GM12875 (cell line): ENCODE results near the gene PLEKHA6.

Experiments
- H3K4me3 ChIP-seq: one replicate; pipeline ENCODE4 v1.5.1; 2011; ENCODE audit warnings: low read depth, low read length, control low read depth
- CTCF ChIP-seq: IDR thresholded peaks from 2 replicates; pipeline ENCODE4 v1.5.1; 2011; ENCODE audit warnings: low read depth, mild to moderate bottlenecking, control low read depth, inconsistent platforms, low read length, moderate library complexity, borderline replicate concordance; ENCODE audit not compliant: insufficient read depth

Gene PLEKHA6

GRCh38 chr1:204405988-204406387 lies 46.3 kb upstream of the PLEKHA6 start:
- no peak for TF ChIP-seq CTCF
- H3K4me3 ChIP-seq, result no peak overlapping the region

- TF ChIP-seq CTCF, result no peak
- no peak overlapping the region for H3K4me3 ChIP-seq
These were observed 44.9 kb upstream of the PLEKHA6 start for GRCh38 chr1:204404629-204405028.

- no peak for TF ChIP-seq CTCF
- no peak overlapping the region for H3K4me3 ChIP-seq
These were observed 42.7 kb upstream of the PLEKHA6 start for GRCh38 chr1:204402391-204402790.

- TF ChIP-seq CTCF, result no peak
- no peak overlapping the region for H3K4me3 ChIP-seq
These were observed 42.0 kb upstream of the PLEKHA6 start for GRCh38 chr1:204401730-204402129.

GRCh38 chr1:204400882-204401510 lies 41.3 kb upstream of the PLEKHA6 start:
- no peak overlapping the region for H3K4me3 ChIP-seq
- no peak for TF ChIP-seq CTCF

- H3K4me3 ChIP-seq, result no peak overlapping the region
- peak; percentile 81 for TF ChIP-seq CTCF
These were observed 38.7 kb upstream of the PLEKHA6 start for GRCh38 chr1:204398197-204399125.
